HepG2 (cell line): ENCODE results near the gene ARHGEF1. TPM values are rescaled to one million over a fixed set of nuclear protein-coding genes. Genes with fewer than 3 reads are reported as not detected.

Source experiments
- BORCS8-MEF2B ChIP-seq: sonication (generic); formaldehyde crosslinking; IDR thresholded peaks from 2 replicates; pipeline ENCODE4 v1.8.0; 2022; ENCODE audit warnings: mild to moderate bottlenecking, missing genetic modification reagents
- FOSL2 ChIP-seq: sonication (generic); formaldehyde crosslinking; IDR thresholded peaks from 2 replicates; pipeline ENCODE4 v1.4.0; 2020; ENCODE audit warnings: missing genetic modification reagents
- MAZ ChIP-seq, 2 experiments: sonication (generic) in 1 of 2; formaldehyde crosslinking in 1 of 2; IDR thresholded peaks; 2 replicates each; pipeline versions ENCODE4 v1.5.0 to v1.6.1; 2012 to 2020; ENCODE audit warnings: low read depth in 2 of 2, mild to moderate bottlenecking in 2 of 2, borderline replicate concordance in 1 of 2, improper control_type of control experiment in 1 of 2, low read length in 1 of 2, missing genetic modification reagents in 1 of 2, moderate library complexity in 1 of 2
- ONECUT2 ChIP-seq: sonication (generic); formaldehyde crosslinking; IDR thresholded peaks from 2 replicates; pipeline ENCODE4 v1.4.0; 2020; ENCODE audit warnings: missing genetic modification reagents
- RBM39 ChIP-seq: fragments of 200-400 bp; formaldehyde crosslinking; IDR thresholded peaks from one replicate; pipeline ENCODE4 v1.6.1; 2018; ENCODE audit warnings: antibody characterized with exemption, mild to moderate bottlenecking, low read depth, low read length; ENCODE audit not compliant: poor library complexity, severe bottlenecking
- ZFAT ChIP-seq: sonication (generic); formaldehyde crosslinking; conservative IDR thresholded peaks from 2 replicates; pipeline ENCODE4 v1.8.1; 2023; ENCODE audit warnings: missing genetic modification reagents, inconsistent platforms
- polyA plus RNA-seq, 8 experiments: library from polyadenylated mRNA; depleted of rRNA in 3 of 8; stranded (reverse) in 7 of 8; unstranded in 1 of 8; fragments of >200 nt; fragmentation: Illumina TruSeq in 4 of 8; extraction: Trizol in 4 of 8; gene quantifications; 2 replicates each; pipeline versions ENCODE4 v1.2.1 to v1.2.3, GENCODE V29; 2011 to 2016; ENCODE audit warnings: low read depth in 4 of 8, missing spikeins in 1 of 8, mixed read lengths in 1 of 8; ENCODE audit not compliant: insufficient read depth in 1 of 8
- total RNA-seq, 5 experiments: library from RNA; depleted of rRNA; stranded (reverse); fragments of >200 nt; fragmentation: Illumina TruSeq; extraction: Trizol; gene quantifications; 2 replicates each; pipeline ENCODE4 v1.2.3, GENCODE V29; 2016; ENCODE audit warnings: low read depth in 1 of 5
- TF ChIP-seq, protein P1 (sequence below): sonication (generic); formaldehyde crosslinking; IDR thresholded peaks from 2 replicates; pipeline ENCODE4 v1.8.0; 2023; ENCODE audit warnings: mild to moderate bottlenecking, missing genetic modification reagents
- TF ChIP-seq, protein P2 (sequence below): sonication (generic); formaldehyde crosslinking; IDR thresholded peaks from 2 replicates; pipeline ENCODE4 v1.4.0; 2020; ENCODE audit warnings: missing genetic modification reagents, borderline replicate concordance

Gene ARHGEF1
- total and polyA plus RNA-seq, 2 of the 13 experiments (the other 11 are each of a cell fraction or from before 2014, with no cell fraction given), result 33.7 to 34.7 TPM

DNA sequence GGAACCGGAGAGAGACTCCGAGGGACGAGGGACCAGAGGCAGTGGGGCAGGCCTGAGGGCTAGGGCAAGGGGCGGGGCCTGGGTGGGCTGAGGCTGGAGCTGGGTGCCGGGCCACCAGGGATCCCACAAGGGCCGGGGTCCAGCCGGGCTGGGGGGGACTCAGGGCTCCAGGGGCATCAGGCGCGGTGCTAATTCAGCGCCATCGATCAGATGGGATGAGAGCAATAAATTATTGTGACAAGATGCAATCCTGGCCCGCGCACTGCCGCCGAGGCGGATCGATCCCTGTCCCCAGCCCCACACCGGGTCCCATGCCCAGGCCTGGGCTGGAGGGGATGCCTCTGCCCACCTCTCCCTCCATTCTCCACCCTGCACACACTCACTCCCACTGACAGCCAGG, 39.6 kb downstream of the ARHGEF1 start (continued):
- TF ChIP-seq, protein P1, sequence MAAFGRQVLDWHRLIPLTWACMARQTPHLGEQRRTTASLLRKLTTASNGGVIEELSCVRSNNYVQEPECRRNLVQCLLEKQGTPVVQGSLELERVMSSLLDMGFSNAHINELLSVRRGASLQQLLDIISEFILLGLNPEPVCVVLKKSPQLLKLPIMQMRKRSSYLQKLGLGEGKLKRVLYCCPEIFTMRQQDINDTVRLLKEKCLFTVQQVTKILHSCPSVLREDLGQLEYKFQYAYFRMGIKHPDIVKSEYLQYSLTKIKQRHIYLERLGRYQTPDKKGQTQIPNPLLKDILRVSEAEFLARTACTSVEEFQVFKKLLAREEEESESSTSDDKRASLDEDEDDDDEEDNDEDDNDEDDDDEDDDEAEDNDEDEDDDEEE, result no peak
- TF ChIP-seq ZFAT (CRISPR knock-in tag) (no peak), ONECUT2 (CRISPR knock-in tag) (no peak), MAZ (IDR thresholded peaks at IDR 0.05; ENCODE audit: borderline replicate concordance, low read depth, low read length) (no peak), MAZ (CRISPR knock-in tag; IDR thresholded peaks at IDR 0.05; ENCODE audit: low read depth) (no peak), FOSL2 (CRISPR knock-in tag) (no peak), RBM39 (no peak), BORCS8-MEF2B (CRISPR knock-in tag) (no peak)
- TF ChIP-seq, protein P2, sequence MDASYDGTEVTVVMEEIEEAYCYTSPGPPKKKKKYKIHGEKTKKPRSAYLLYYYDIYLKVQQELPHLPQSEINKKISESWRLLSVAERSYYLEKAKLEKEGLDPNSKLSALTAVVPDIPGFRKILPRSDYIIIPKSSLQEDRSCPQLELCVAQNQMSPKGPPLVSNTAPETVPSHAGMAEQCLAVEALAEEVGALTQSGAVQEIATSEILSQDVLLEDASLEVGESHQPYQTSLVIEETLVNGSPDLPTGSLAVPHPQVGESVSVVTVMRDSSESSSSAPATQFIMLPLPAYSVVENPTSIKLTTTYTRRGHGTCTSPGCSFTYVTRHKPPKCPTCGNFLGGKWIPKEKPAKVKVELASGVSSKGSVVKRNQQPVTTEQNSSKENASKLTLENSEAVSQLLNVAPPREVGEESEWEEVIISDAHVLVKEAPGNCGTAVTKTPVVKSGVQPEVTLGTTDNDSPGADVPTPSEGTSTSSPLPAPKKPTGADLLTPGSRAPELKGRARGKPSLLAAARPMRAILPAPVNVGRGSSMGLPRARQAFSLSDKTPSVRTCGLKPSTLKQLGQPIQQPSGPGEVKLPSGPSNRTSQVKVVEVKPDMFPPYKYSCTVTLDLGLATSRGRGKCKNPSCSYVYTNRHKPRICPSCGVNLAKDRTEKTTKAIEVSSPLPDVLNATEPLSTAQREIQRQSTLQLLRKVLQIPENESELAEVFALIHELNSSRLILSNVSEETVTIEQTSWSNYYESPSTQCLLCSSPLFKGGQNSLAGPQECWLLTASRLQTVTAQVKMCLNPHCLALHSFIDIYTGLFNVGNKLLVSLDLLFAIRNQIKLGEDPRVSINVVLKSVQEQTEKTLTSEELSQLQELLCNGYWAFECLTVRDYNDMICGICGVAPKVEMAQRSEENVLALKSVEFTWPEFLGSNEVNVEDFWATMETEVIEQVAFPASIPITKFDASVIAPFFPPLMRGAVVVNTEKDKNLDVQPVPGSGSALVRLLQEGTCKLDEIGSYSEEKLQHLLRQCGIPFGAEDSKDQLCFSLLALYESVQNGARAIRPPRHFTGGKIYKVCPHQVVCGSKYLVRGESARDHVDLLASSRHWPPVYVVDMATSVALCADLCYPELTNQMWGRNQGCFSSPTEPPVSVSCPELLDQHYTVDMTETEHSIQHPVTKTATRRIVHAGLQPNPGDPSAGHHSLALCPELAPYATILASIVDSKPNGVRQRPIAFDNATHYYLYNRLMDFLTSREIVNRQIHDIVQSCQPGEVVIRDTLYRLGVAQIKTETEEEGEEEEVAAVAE (CRISPR knock-in tag), result no peak
